Smooth muscle cell (in vitro differentiated cells): ENCODE results near the gene DZIP1. TPM values are rescaled to one million over a fixed set of nuclear protein-coding genes. Genes with fewer than 3 reads are reported as not detected.

Source experiments
- DNase-seq: peaks from one replicate; lab custom pipeline; 2025; ENCODE audit not compliant: unreplicated experiment; lab: John Stamatoyannopoulos, UW
- H2AFZ ChIP-seq: fragments of 200-600 bp; sonication (generic); 2 replicates; pipeline ENCODE4 v1.6.0; 2016; ENCODE audit warnings: antibody characterized with exemption, low read depth, mild to moderate bottlenecking
- H3F3A ChIP-seq: fragments of 200-600 bp; sonication (generic); 2 replicates; pipeline ENCODE4 v1.6.0; 2017; ENCODE audit warnings: antibody characterized with exemption, low read depth
- H3K27ac ChIP-seq: fragments of 200-600 bp; sonication (generic); 2 replicates; pipeline ENCODE4 v1.5.1; 2016; ENCODE audit warnings: low read depth, mild to moderate bottlenecking
- H3K27me3 ChIP-seq: fragments of 200-600 bp; sonication (generic); 2 replicates; pipeline ENCODE4 v1.6.1; 2016; ENCODE audit warnings: low read depth, mild to moderate bottlenecking
- H3K36me3 ChIP-seq: fragments of 200-600 bp; sonication (generic); 2 replicates; pipeline ENCODE4 v1.5.1; 2016; ENCODE audit warnings: low read depth
- H3K4me1 ChIP-seq: fragments of 200-600 bp; sonication (generic); 2 replicates; pipeline ENCODE4 v1.5.1; 2016; ENCODE audit warnings: low read depth
- H3K4me2 ChIP-seq: fragments of 200-600 bp; sonication (generic); 2 replicates; pipeline ENCODE4 v1.6.0; 2016; ENCODE audit warnings: mild to moderate bottlenecking
- H3K4me3 ChIP-seq: fragments of 200-600 bp; sonication (generic); 2 replicates; pipeline ENCODE4 v1.5.1; 2016; ENCODE audit warnings: mild to moderate bottlenecking
- H3K79me2 ChIP-seq: fragments of 200-600 bp; sonication (generic); 2 replicates; pipeline ENCODE4 v1.6.0; 2016; ENCODE audit warnings: low read depth, mild to moderate bottlenecking
- H3K9ac ChIP-seq: fragments of 200-600 bp; sonication (generic); 2 replicates; pipeline ENCODE4 v1.6.0; 2016; ENCODE audit warnings: low read depth
- H3K9me3 ChIP-seq: fragments of 200-600 bp; sonication (generic); replicated peaks from 2 replicates; pipeline ENCODE4 v1.5.1; 2016; ENCODE audit warnings: low read depth
- H4K20me1 ChIP-seq: fragments of 200-600 bp; sonication (generic); 2 replicates; pipeline ENCODE4 v1.6.0; 2016; ENCODE audit warnings: low read depth
- WGBS: methylation state at CpG from one replicate; pipeline ENCODE4 v1.1.7; 2016; ENCODE audit warnings: low lambda C conversion rate; 5-methylcytosine and 5-hydroxymethylcytosine counted together
- polyA plus RNA-seq: library from polyadenylated mRNA; unstranded; fragments of >200 nt; fragmentation: Nextera tagmentation; extraction: Ambion mirVana; gene quantifications from 2 replicates; pipeline ENCODE4 v1.2.1, GENCODE V29; 2016
- total RNA-seq: library from RNA; depleted of rRNA; stranded (reverse); fragments of >200 nt; gene quantifications from 2 replicates; pipeline ENCODE4 v1.2.3, GENCODE V29; 2014
- TF ChIP-seq, protein P1 (sequence below): fragments of 200-600 bp; sonication (generic); IDR thresholded peaks from 2 replicates; pipeline ENCODE4 v1.5.1; 2017; ENCODE audit warnings: borderline replicate concordance, mild to moderate bottlenecking, antibody characterized with exemption; ENCODE audit not compliant: insufficient read depth, poor library complexity, severe bottlenecking

The DZIP1 gene
- total and polyA plus RNA-seq, 2 experiments from 2014 or later, result 15.2 to 23.6 TPM

DNA sequence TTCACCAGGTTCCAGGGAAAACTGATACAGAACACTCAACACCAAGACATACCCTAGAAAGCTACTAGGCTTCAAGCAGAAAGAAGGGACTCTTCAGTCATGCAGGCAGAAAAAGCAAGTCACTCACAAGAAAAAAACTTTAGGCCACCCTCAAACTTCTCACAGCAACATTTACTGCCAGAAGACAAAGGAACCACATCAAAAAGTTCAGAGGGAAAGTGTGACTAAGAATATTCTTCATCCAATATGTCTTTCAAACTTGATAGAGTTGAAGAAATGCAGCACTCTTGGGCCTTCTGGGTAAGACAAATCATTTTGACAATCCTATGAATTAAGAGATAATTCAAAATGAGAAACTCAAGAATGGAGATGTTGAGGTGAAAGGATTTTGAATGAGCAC, 7.7 kb downstream of the DZIP1 start:
- Histone ChIP-seq H3K79me2 (peaks cover 14% of the 10 kb centered on the region), H3K4me2 (no peak overlapping the region), H3K36me3 (no peaks in the 10 kb centered on the region), H3F3A (no peaks in the 10 kb centered on the region), H2AFZ (no peak overlapping the region), H3K9me3 (no peaks in the 10 kb centered on the region), H3K27me3 (no peaks in the 10 kb centered on the region), H3K4me1 (peaks cover 6% of the 10 kb centered on the region), H4K20me1 (peaks cover 11% of the 10 kb centered on the region), H3K4me3 (no peak overlapping the region), H3K27ac (no peak overlapping the region), H3K9ac (no peak overlapping the region)
- TF ChIP-seq, protein P1, sequence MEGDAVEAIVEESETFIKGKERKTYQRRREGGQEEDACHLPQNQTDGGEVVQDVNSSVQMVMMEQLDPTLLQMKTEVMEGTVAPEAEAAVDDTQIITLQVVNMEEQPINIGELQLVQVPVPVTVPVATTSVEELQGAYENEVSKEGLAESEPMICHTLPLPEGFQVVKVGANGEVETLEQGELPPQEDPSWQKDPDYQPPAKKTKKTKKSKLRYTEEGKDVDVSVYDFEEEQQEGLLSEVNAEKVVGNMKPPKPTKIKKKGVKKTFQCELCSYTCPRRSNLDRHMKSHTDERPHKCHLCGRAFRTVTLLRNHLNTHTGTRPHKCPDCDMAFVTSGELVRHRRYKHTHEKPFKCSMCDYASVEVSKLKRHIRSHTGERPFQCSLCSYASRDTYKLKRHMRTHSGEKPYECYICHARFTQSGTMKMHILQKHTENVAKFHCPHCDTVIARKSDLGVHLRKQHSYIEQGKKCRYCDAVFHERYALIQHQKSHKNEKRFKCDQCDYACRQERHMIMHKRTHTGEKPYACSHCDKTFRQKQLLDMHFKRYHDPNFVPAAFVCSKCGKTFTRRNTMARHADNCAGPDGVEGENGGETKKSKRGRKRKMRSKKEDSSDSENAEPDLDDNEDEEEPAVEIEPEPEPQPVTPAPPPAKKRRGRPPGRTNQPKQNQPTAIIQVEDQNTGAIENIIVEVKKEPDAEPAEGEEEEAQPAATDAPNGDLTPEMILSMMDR, result no peak
- no peak for DNase-seq

DNA sequence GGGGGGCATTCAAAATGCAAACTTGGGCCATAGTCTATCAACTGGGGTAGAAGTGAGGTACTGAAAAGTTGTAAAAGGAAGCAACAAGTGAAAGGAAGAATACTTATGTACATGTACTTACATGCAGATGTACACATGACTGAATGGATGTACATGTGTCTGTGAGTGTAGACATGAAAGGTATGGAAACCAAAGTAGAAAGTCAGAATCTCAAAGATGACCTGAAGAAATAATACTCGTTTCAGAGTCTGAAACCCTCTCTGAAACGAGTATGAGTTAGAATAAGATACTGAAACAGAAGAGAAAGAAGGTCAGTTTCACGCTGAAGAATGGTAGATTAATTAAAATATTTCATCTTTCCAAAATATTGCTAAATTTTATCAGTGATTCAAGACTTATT, 13.9 kb downstream of the DZIP1 start:
- H3K9ac ChIP-seq, result no peak overlapping the region
- no peaks in the 10 kb centered on the region for H3K4me1 ChIP-seq
- 93% methylated on average over 3 of the region's 3 CpGs for WGBS
- no peaks in the 10 kb centered on the region for H3K79me2 ChIP-seq
- H3K4me2 ChIP-seq, result no peak overlapping the region
- H3K27ac ChIP-seq, result no peak overlapping the region
- H4K20me1 ChIP-seq, result peaks cover 2% of the 10 kb centered on the region
- no peak overlapping the region for H3K4me3 ChIP-seq
- TF ChIP-seq, protein P1, result no peak
- no peaks in the 10 kb centered on the region for H3F3A ChIP-seq
- H3K9me3 ChIP-seq, result no peaks in the 10 kb centered on the region
- no peak overlapping the region for H2AFZ ChIP-seq
- peaks cover 13% of the 10 kb centered on the region for H3K36me3 ChIP-seq
- H3K27me3 ChIP-seq, result no peaks in the 10 kb centered on the region
- no peak for DNase-seq

- Histone ChIP-seq H3K27ac (no peak overlapping the region), H3F3A (no peaks in the 10 kb centered on the region), H3K9me3 (no peaks in the 10 kb centered on the region), H3K36me3 (peaks cover 13% of the 10 kb centered on the region), H3K79me2 (no peaks in the 10 kb centered on the region), H3K4me3 (no peak overlapping the region), H3K4me2 (no peak overlapping the region), H3K27me3 (no peaks in the 10 kb centered on the region), H2AFZ (no peak overlapping the region), H4K20me1 (peaks cover 6% of the 10 kb centered on the region), H3K9ac (no peak overlapping the region), H3K4me1 (no peaks in the 10 kb centered on the region)
- TF ChIP-seq, protein P1, result no peak
- no peak for DNase-seq
- WGBS, result 83% methylated on average over 4 of the region's 4 CpGs
Measured at GRCh38 chr13:95629071-95629470, 15.4 kb downstream of the DZIP1 start.

- Histone ChIP-seq H4K20me1 (peaks cover 6% of the 10 kb centered on the region), H3K79me2 (no peaks in the 10 kb centered on the region), H3K9me3 (no peaks in the 10 kb centered on the region), H3K9ac (no peak overlapping the region), H3K27ac (no peak overlapping the region), H2AFZ (no peak overlapping the region), H3K4me3 (no peak overlapping the region), H3K27me3 (no peaks in the 10 kb centered on the region), H3F3A (no peaks in the 10 kb centered on the region), H3K4me2 (no peak overlapping the region), H3K36me3 (peaks cover 13% of the 10 kb centered on the region), H3K4me1 (no peaks in the 10 kb centered on the region)
- 96% methylated on average over 1 of the region's 1 CpG for WGBS
- DNase-seq, result no peak
- TF ChIP-seq, protein P1, result no peak
Measured at GRCh38 chr13:95628488-95628887, 16.0 kb downstream of the DZIP1 start.
